HEK293 (cell line): Measurements from ENCODE around the gene PHLPP2.
A peak's percentile ranks its signal among the peaks of the same experiment; 100 is the strongest.

Source experiments
- CTCF ChIA-PET: fragments of 350-600 bp; formaldehyde crosslinking; extraction: SDS; loops from one replicate; lab custom pipeline; 2021; ENCODE audit warnings: antibody characterized with exemption; lab: Yijun Ruan, JAX
- POLR2A ChIA-PET: fragments of 300-600 bp; formaldehyde crosslinking; extraction: SDS; loops from one replicate; lab custom pipeline; 2020; ENCODE audit warnings: antibody characterized with exemption, inconsistent platforms; lab: Yijun Ruan, JAX
- H3K27ac ChIP-seq: fragments of 200-500 bp; sonication (Bioruptor generic); 2 replicates; pipeline ENCODE4 v1.5.1; 2014; ENCODE audit warnings: low read depth, low read length, control low read depth, inconsistent platforms; ENCODE audit errors: extremely low read depth
- H3K36me3 ChIP-seq, 2 experiments: fragments of 200-500 bp in 1 of 2; sonication (Bioruptor generic) in 1 of 2; 1 replicate in 1 of 2; 2 replicates in 1 of 2; pipeline ENCODE4 v1.5.1; 2014 to 2017; ENCODE audit warnings: inconsistent platforms in 2 of 2, low read length in 2 of 2; ENCODE audit not compliant: control insufficient read depth in 2 of 2, insufficient read depth in 1 of 2
- H3K4me1 ChIP-seq: fragments of 200-500 bp; sonication (Bioruptor generic); 2 replicates; pipeline ENCODE4 v1.5.1; 2014; ENCODE audit warnings: mild to moderate bottlenecking, low read length, inconsistent platforms; ENCODE audit not compliant: control insufficient read depth, insufficient read depth
- H3K4me3 ChIP-seq: 2 replicates; pipeline ENCODE4 v1.5.1; 2011; ENCODE audit warnings: low read depth, mild to moderate bottlenecking, control low read depth, low read length, moderate library complexity
- H3K9me3 ChIP-seq: fragments of 200-500 bp; sonication (Bioruptor generic); 2 replicates; pipeline ENCODE4 v1.5.1; 2014; ENCODE audit warnings: low read depth, low read length, inconsistent platforms; ENCODE audit not compliant: control insufficient read depth, insufficient read depth
- ATF2 ChIP-seq: fragments of 450-650 bp; formaldehyde crosslinking; IDR thresholded peaks from 2 replicates; pipeline ENCODE4 v1.5.1; 2016; ENCODE audit warnings: missing biosample characterization, missing genetic modification characterization, low read depth
- IKZF3 ChIP-seq: fragments of 450-650 bp; IDR thresholded peaks from 2 replicates; pipeline ENCODE4 v1.5.0; 2018; ENCODE audit warnings: missing biosample characterization, mild to moderate bottlenecking, missing genetic modification characterization, moderate library complexity
- PATZ1 ChIP-seq: fragments of 450-650 bp; formaldehyde crosslinking; IDR thresholded peaks from 2 replicates; pipeline ENCODE4 v1.5.1; 2016; ENCODE audit warnings: missing biosample characterization, missing genetic modification characterization
- PRDM1 ChIP-seq: fragments of 450-650 bp; formaldehyde crosslinking; IDR thresholded peaks from 2 replicates; pipeline ENCODE4; 2016; ENCODE audit warnings: missing biosample characterization, missing genetic modification characterization
- ZNF112 ChIP-seq: fragments of 450-650 bp; formaldehyde crosslinking; IDR thresholded peaks from 2 replicates; pipeline ENCODE4 v1.5.0; 2017; ENCODE audit warnings: missing biosample characterization, missing genetic modification characterization
- ZNF398 ChIP-seq: fragments of 450-650 bp; formaldehyde crosslinking; IDR thresholded peaks from 2 replicates; pipeline ENCODE4 v1.5.1; 2017; ENCODE audit warnings: missing biosample characterization, missing genetic modification characterization
- ZNF473 ChIP-seq: fragments of 450-650 bp; formaldehyde crosslinking; IDR thresholded peaks from 2 replicates; pipeline ENCODE4 v1.5.1; 2017; ENCODE audit warnings: missing biosample characterization, missing genetic modification characterization
- ZNF776 ChIP-seq: fragments of 450-650 bp; formaldehyde crosslinking; IDR thresholded peaks from 2 replicates; pipeline ENCODE4 v1.5.0; 2017; ENCODE audit warnings: missing biosample characterization, missing genetic modification characterization, borderline replicate concordance
- TF ChIP-seq, protein P1 (sequence below): fragments of 450-650 bp; formaldehyde crosslinking; IDR thresholded peaks from 2 replicates; pipeline ENCODE4 v1.5.1; 2016; ENCODE audit warnings: missing biosample characterization, missing genetic modification characterization
- TF ChIP-seq, protein P2 (sequence below): fragments of 450-650 bp; formaldehyde crosslinking; IDR thresholded peaks from 2 replicates; pipeline ENCODE4 v1.5.1; 2017; ENCODE audit warnings: missing biosample characterization, missing genetic modification characterization
- TF ChIP-seq, protein P3 (sequence below): fragments of 450-650 bp; formaldehyde crosslinking; IDR thresholded peaks from 2 replicates; pipeline ENCODE4 v1.5.1; 2016; ENCODE audit warnings: missing biosample characterization, missing genetic modification characterization

PHLPP2 gene

DNA sequence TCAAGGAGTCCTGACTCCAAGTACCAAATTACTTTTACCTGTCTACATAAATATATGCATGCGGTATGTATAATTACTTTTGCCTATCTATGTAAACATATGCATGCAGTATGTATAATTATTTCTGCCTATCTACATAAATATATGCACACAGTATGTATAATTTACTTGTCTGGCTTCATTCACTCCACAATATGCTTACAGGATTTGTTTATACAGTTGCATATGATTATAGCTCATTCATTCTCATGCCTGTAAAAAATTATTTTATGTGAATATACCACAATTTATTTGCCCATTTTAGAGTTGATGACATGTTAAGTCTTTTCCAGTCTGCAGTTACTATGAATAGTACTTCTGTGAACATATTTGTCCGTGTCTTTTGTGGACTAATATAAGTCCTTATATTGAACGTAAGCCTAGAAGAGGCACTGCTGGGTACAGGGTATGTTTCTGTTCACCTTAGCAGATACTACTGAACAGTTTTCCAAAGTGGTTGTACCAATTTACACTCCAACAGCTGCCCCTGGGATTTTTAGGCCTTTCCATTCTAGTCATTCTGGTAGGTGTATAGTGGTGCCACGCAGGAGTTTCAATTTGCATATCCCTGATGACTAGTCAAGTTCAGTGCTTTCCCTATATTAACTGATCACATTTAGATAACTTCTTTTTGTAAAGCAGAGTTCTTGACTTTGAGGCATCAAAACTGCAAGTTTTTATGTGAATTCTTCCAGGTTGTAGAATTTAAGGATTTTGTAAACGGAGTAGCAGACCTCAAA, 51.5 kb downstream of the PHLPP2 start:
- CTCF ChIA-PET: no interaction called here

DNA sequence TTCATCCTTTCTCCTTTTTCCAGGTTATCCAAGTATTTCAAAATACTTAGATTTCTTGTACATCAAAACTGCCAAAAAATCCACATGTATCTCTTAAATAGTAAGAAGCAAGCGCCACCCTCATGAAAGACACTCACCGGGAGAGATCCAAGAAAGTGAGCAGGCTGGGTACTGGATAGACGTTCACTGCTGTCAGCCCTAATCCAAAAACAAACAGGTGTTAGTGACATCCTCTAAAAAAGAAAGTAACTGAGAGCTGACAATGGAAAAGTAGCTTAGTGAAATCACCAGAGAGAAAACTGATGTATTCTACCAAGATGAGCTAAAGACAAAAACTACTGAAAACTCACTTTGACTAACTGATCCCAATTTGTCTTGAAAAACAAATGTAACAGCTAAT, 52.4 kb downstream of the PHLPP2 start:
- Histone ChIP-seq H3K27ac (no peak overlapping the region), H3K4me1 (no peaks in the 10 kb centered on the region), H3K9me3 (no peaks in the 10 kb centered on the region), H3K4me3 (no peak overlapping the region), H3K36me3 (peaks cover 22 to 80% of the 10 kb centered on the region in 2 experiments)
- ChIA-PET CTCF (no interaction called here), POLR2A (interaction anchor here (0.7 kb wide), 1 partner anchor 1482 kb away, joined by 3 read pairs; no protein-coding TSS in a partner anchor)
- TF ChIP-seq PATZ1 (tag by site-specific recombination) (no peak), ZNF776 (tag by site-specific recombination) (no peak), PRDM1 (tag by site-specific recombination) (0 out of 2 replicates have a peak, but pooled peaks have one; percentile 25)

More for the DNA sequence above, 51.5 kb downstream of the PHLPP2 start:
- TF ChIP-seq IKZF3 (tag by site-specific recombination) (no peak), ZNF112 (tag by site-specific recombination) (no peak), ATF2 (no peak), ZNF398 (tag by site-specific recombination) (no peak), ZNF473 (tag by site-specific recombination) (no peak)
- TF ChIP-seq, protein P1, sequence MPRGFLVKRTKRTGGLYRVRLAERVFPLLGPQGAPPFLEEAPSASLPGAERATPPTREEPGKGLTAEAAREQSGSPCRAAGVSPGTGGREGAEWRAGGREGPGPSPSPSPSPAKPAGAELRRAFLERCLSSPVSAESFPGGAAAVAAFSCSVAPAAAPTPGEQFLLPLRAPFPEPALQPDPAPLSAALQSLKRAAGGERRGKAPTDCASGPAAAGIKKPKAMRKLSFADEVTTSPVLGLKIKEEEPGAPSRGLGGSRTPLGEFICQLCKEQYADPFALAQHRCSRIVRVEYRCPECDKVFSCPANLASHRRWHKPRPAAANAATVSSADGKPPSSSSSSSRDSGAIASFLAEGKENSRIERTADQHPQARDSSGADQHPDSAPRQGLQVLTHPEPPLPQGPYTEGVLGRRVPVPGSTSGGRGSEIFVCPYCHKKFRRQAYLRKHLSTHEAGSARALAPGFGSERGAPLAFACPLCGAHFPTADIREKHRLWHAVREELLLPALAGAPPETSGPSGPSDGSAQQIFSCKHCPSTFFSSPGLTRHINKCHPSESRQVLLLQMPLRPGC (tag by site-specific recombination): no peak
- TF ChIP-seq, protein P2, sequence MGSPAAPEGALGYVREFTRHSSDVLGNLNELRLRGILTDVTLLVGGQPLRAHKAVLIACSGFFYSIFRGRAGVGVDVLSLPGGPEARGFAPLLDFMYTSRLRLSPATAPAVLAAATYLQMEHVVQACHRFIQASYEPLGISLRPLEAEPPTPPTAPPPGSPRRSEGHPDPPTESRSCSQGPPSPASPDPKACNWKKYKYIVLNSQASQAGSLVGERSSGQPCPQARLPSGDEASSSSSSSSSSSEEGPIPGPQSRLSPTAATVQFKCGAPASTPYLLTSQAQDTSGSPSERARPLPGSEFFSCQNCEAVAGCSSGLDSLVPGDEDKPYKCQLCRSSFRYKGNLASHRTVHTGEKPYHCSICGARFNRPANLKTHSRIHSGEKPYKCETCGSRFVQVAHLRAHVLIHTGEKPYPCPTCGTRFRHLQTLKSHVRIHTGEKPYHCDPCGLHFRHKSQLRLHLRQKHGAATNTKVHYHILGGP: no peak
- TF ChIP-seq, protein P3, sequence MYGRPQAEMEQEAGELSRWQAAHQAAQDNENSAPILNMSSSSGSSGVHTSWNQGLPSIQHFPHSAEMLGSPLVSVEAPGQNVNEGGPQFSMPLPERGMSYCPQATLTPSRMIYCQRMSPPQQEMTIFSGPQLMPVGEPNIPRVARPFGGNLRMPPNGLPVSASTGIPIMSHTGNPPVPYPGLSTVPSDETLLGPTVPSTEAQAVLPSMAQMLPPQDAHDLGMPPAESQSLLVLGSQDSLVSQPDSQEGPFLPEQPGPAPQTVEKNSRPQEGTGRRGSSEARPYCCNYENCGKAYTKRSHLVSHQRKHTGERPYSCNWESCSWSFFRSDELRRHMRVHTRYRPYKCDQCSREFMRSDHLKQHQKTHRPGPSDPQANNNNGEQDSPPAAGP (tag by site-specific recombination): no peak
- TF ChIP-seq, all 188 proteins: peak for 0
- no peaks in the 10 kb centered on the region for H3K9me3 ChIP-seq
- no peaks in the 10 kb centered on the region for H3K4me1 ChIP-seq
- H3K4me3 ChIP-seq: no peak overlapping the region
- POLR2A ChIA-PET: interaction anchor here (0.6 to 0.7 kb wide), 2 partner anchors 14 to 1482 kb away, joined by 3 to 6 read pairs; no protein-coding TSS in a partner anchor
- no peak overlapping the region for H3K27ac ChIP-seq
- peaks cover 27 to 75% of the 10 kb centered on the region in 2 experiments for H3K36me3 ChIP-seq
